CMK (cell line): ENCODE measurements around the gene PAM16.
"Not testable (repeated sequence)": the region's sequence is repeated elsewhere in the genome, so short reads cannot be mapped to it uniquely, and the experiment has no call there.

Experiments
- DNase-seq: peaks from one replicate; pipeline ENCODE4 v3.0.0-alpha.2; 2010; ENCODE audit warnings: low read depth

Gene PAM16

GRCh38 chr16:4334724-4335495 lies 16.2 kb downstream of the PAM16 start:
- DNase-seq = no peak

- not testable (repeated sequence) for DNase-seq
These were observed 17.4 kb downstream of the PAM16 start for GRCh38 chr16:4333714-4334113.

- no peak for DNase-seq
These were observed 17.8 kb downstream of the PAM16 start for GRCh38 chr16:4333308-4333638.

GRCh38 chr16:4332623-4333307 lies 18.4 kb downstream of the PAM16 start:
- DNase-seq = no peak

GRCh38 chr16:4332083-4332482 lies 19.0 kb downstream of the PAM16 start:
- no peak for DNase-seq

- no peak for DNase-seq
These were observed 20.7 kb downstream of the PAM16 start for GRCh38 chr16:4330277-4330874.

GRCh38 chr16:4328782-4329775 lies 22.0 kb downstream of the PAM16 start:
- no peak for DNase-seq

GRCh38 chr16:4328046-4328781 lies 22.9 kb downstream of the PAM16 start:
- DNase-seq = no peak

GRCh38 chr16:4327386-4328045 lies 23.6 kb downstream of the PAM16 start:
- DNase-seq = no peak

- DNase-seq = no peak
These were observed 25.8 kb downstream of the PAM16 start for GRCh38 chr16:4325253-4325758.

GRCh38 chr16:4324492-4325252 lies 26.4 kb downstream of the PAM16 start:
- no peak for DNase-seq

- no peak for DNase-seq
These were observed 27.2 kb downstream of the PAM16 start for GRCh38 chr16:4323845-4324488.

GRCh38 chr16:4323071-4323844 lies 27.9 kb downstream of the PAM16 start:
- no peak for DNase-seq

- DNase-seq = no peak
These were observed 28.7 kb downstream of the PAM16 start for GRCh38 chr16:4322121-4323052.

GRCh38 chr16:4321286-4322120 lies 29.6 kb downstream of the PAM16 start:
- no peak for DNase-seq

- DNase-seq = no peak
These were observed 30.5 kb downstream of the PAM16 start for GRCh38 chr16:4320571-4321137.
